HEK293T (cell line): ENCODE data around the gene EPOP.
A peak's percentile ranks its signal among the peaks of the same experiment; 100 is the strongest.

ENCODE experiments used
- CTCF ChIA-PET: fragments of 350-600 bp; formaldehyde crosslinking; extraction: SDS; loops from one replicate; lab custom pipeline; 2021; ENCODE audit warnings: antibody characterized with exemption, inconsistent platforms; lab: Yijun Ruan, JAX
- POLR2A ChIA-PET: fragments of 350-600 bp; formaldehyde crosslinking; extraction: SDS; loops from one replicate; lab custom pipeline; 2020; ENCODE audit warnings: antibody characterized with exemption, inconsistent platforms; lab: Yijun Ruan, JAX
- DNase-seq: peaks from one replicate; pipeline ENCODE4 v3.0.0; 2012; ENCODE audit warnings: mixed read lengths; ENCODE audit errors: extremely low spot score
- ARNT ChIP-seq: fragments of 450-650 bp; IDR thresholded peaks from 2 replicates; pipeline ENCODE4 v1.6.1; 2017; ENCODE audit warnings: mild to moderate bottlenecking
- BHLHE40 ChIP-seq: fragments of 450-650 bp; IDR thresholded peaks from 2 replicates; pipeline ENCODE4 v1.6.1; 2016; ENCODE audit warnings: mild to moderate bottlenecking, moderate library complexity, borderline replicate concordance
- CTBP1 ChIP-seq: fragments of 450-650 bp; IDR thresholded peaks from 2 replicates; pipeline ENCODE4 v1.6.1; 2016; ENCODE audit warnings: borderline replicate concordance
- ELF4 ChIP-seq: fragments of 450-650 bp; IDR thresholded peaks from 2 replicates; pipeline ENCODE4 v1.6.1; 2017; ENCODE audit warnings: antibody characterized with exemption
- FOXA1 ChIP-seq: fragments of 450-650 bp; IDR thresholded peaks from 2 replicates; pipeline ENCODE4 v1.6.1; 2016; ENCODE audit warnings: mild to moderate bottlenecking
- FOXK2 ChIP-seq: fragments of 450-650 bp; IDR thresholded peaks from 2 replicates; pipeline ENCODE4 v1.6.1; 2016; ENCODE audit warnings: mild to moderate bottlenecking
- FOXM1 ChIP-seq: fragments of 450-650 bp; IDR thresholded peaks from 2 replicates; pipeline ENCODE4 v1.6.1; 2017; ENCODE audit warnings: mild to moderate bottlenecking, borderline replicate concordance
- HDGF ChIP-seq: fragments of 450-650 bp; IDR thresholded peaks from 2 replicates; pipeline ENCODE4 v1.6.1; 2017; ENCODE audit warnings: antibody characterized with exemption, borderline replicate concordance
- L3MBTL2 ChIP-seq: fragments of 450-650 bp; conservative IDR thresholded peaks from 2 replicates; pipeline ENCODE4 v1.6.1; 2016; ENCODE audit warnings: mild to moderate bottlenecking
- LEF1 ChIP-seq: fragments of 450-650 bp; IDR thresholded peaks from 2 replicates; pipeline ENCODE4 v1.6.1; 2017; ENCODE audit warnings: mild to moderate bottlenecking, borderline replicate concordance
- NFRKB ChIP-seq: fragments of 450-650 bp; IDR thresholded peaks from 2 replicates; pipeline ENCODE4 v1.6.1; 2016; ENCODE audit warnings: mild to moderate bottlenecking, moderate library complexity
- SP1 ChIP-seq: fragments of 450-650 bp; IDR thresholded peaks from 2 replicates; pipeline ENCODE4 v1.6.1; 2017
- SUZ12 ChIP-seq: fragments of 450-650 bp; IDR thresholded peaks from 2 replicates; pipeline ENCODE4 v1.6.1; 2016; ENCODE audit warnings: mild to moderate bottlenecking
- TARDBP ChIP-seq: fragments of 450-650 bp; IDR thresholded peaks from 2 replicates; pipeline ENCODE4 v1.6.1; 2016
- ZNF384 ChIP-seq: fragments of 450-650 bp; IDR thresholded peaks from 2 replicates; pipeline ENCODE4 v1.6.1; 2016
- TF ChIP-seq, protein P1 (sequence below): fragments of 450-650 bp; IDR thresholded peaks from 2 replicates; pipeline ENCODE4 v1.6.1; 2016

Gene EPOP

DNA sequence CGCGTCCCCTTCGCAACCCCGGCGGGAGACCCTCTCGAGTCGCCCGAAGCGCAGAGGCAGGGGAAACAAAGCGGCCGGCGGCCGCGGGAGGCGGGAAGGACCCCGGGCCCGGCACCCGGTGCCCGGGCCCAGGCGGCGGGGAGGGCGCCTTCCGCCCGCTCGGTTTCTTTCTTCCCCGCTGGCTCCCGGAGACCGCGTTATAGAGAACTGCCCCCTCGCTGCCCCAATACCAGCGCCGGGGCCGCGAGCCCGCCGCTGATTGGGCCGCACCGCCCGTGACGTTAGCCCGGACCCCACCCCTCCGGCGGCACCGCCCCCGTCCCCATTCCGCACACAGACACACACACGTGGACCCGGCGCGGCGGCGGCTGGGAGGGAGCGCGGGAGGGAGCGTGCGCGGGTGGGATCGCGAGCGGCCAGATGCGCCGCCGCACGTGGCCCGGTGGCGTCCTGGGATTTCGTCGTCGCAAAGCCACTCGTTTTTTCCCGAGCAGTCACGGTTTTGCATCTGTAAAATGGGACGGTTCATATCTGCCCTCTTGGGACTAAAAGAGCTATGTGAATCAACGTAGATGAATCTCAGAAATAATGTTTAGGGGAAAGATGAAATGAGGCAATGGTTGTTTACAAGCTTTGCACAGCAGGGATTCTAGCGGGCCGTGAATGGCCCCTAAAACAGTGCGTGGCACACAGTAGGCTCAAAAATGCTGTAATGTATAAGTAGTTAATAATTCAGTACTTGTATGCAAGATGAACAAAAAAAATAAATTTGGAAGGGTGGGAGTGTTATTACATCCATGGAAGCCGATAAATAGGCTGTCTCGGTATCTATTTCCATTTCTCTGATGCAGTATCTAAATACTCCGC, at the start of gene EPOP:
Gene EPOP, minus strand, starts transcription at position 209 of the 867 bp plus-strand sequence. CDS start 462 bp downstream, outside the sequence.
- TF ChIP-seq BHLHE40 = no peak
- TF ChIP-seq CTBP1 = 0 out of 2 replicates have a peak, but pooled peaks have one; percentile 9
- peak; percentile 92 for TF ChIP-seq L3MBTL2
- ChIA-PET POLR2A (interaction anchor here (0.5 to 2.3 kb wide), 6 partner anchors 27 to 116 kb away, joined by 3 to 7 read pairs (median 4); partner anchors contain the start of gene MLLT6), CTCF (interaction anchor here (1.6 to 2.4 kb wide), 3 partner anchors 12 to 117 kb away, joined by 3 to 11 read pairs (median 8); no protein-coding TSS in a partner anchor)
- peak; percentile 83 for DNase-seq

DNA sequence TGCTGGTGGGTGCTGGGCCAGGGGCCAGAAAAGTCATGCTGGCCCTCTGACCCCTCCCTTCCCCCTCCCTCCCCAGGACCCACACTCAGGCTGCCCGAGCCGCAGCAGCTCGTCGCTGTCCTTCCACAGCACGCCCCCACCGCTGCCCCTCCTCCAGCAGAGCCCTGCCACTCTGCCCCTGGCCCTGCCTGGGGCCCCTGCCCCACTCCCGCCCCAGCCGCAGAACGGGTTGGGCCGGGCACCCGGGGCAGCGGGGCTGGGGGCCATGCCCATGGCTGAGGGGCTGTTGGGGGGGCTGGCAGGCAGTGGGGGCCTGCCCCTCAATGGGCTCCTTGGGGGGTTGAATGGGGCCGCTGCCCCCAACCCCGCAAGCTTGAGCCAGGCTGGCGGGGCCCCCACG, 47.0 kb upstream of the EPOP start:
- ChIA-PET POLR2A (no interaction called here), CTCF (no interaction called here)
- no peak for DNase-seq
- TF ChIP-seq, protein P1, sequence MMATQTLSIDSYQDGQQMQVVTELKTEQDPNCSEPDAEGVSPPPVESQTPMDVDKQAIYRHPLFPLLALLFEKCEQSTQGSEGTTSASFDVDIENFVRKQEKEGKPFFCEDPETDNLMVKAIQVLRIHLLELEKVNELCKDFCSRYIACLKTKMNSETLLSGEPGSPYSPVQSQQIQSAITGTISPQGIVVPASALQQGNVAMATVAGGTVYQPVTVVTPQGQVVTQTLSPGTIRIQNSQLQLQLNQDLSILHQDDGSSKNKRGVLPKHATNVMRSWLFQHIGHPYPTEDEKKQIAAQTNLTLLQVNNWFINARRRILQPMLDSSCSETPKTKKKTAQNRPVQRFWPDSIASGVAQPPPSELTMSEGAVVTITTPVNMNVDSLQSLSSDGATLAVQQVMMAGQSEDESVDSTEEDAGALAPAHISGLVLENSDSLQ = no peak
- TF ChIP-seq FOXA1 (no peak), TARDBP (no peak), ELF4 (no peak), HDGF (no peak), SUZ12 (no peak)

GRCh38 chr17:38720941-38721340, 46.2 kb upstream of the EPOP start:
- TF ChIP-seq CTBP1 = no peak
- no peak for TF ChIP-seq FOXM1
- TF ChIP-seq SUZ12 = no peak
- no peak for TF ChIP-seq ELF4
- no peak for TF ChIP-seq HDGF
- DNase-seq = no peak
- CTCF ChIA-PET = no interaction called here
- POLR2A ChIA-PET = no interaction called here

DNA sequence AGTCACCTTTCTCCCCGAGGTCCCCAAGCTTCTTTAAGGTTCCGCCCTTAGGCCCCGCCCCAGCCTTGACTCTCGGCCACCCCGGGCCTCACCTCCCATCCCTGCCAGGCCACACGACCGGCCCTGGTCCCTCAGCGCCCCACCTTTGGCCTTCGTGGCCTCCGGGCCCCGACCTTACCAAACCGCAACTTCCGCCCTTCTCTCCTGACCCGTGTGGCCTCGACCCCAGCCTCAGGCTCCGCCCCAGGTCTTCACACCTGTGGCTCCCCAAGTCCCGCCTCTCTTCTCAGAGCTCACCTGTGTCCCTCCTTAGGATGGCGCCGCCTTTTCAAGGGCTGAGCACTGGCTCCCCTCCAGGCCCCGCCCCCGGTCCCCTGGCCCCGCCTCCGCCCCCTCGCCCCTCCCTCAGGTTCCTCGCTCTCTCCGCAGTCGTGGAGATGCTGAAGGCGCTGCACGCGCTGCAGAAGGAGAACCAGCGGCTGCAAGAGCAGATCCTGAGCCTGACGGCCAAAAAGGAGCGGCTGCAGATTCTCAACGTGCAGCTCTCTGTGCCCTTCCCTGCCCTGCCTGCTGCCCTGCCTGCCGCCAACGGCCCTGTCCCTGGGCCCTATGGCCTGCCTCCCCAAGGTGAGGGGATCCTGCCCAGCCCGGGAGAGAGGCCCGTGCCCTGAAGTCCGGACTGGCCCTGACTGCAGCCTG, 45.3 kb upstream of the EPOP start:
- ChIA-PET POLR2A (interaction anchor here (1.3 to 2.0 kb wide), 3 partner anchors 8 to 30 kb away, joined by 3 to 9 read pairs (median 7); no protein-coding TSS in a partner anchor), CTCF (interaction anchor here (1.1 kb wide), 1 partner anchor 15 kb away, joined by 5 read pairs; no protein-coding TSS in a partner anchor)
- TF ChIP-seq, protein P1 = no peak
- no peak for TF ChIP-seq NFRKB
- no peak for TF ChIP-seq ARNT
- TF ChIP-seq TARDBP = no peak
- TF ChIP-seq HDGF = no peak
- no peak for TF ChIP-seq ZNF384
- no peak for TF ChIP-seq FOXA1
- no peak for TF ChIP-seq LEF1

GRCh38 chr17:38719289-38719942, 44.7 kb upstream of the EPOP start:
- TF ChIP-seq L3MBTL2 (no peak), CTBP1 (no peak), HDGF (no peak), LEF1 (no peak), NFRKB (no peak), ARNT (no peak), FOXK2 (no peak), FOXA1 (no peak), TARDBP (no peak), ELF4 (no peak), SP1 (no peak)
- ChIA-PET POLR2A (interaction anchor here (1.0 to 2.0 kb wide), 6 partner anchors 9 to 30 kb away, joined by 3 to 9 read pairs (median 6); partner anchors contain the start of gene MLLT6), CTCF (interaction anchor here (0.6 to 1.2 kb wide), 4 partner anchors 11 to 101 kb away, joined by 3 to 5 read pairs (median 4); no protein-coding TSS in a partner anchor)
- DNase-seq = no peak

More for the DNA sequence above, 45.3 kb upstream of the EPOP start:
- DNase-seq = no peak

GRCh38 chr17:38717139-38717745, 42.5 kb upstream of the EPOP start:
- POLR2A ChIA-PET = interaction anchor here (0.7 to 1.3 kb wide), 3 partner anchors 11 to 35 kb away, joined by 4 to 7 read pairs (median 4); partner anchors contain the start of genes CISD3 and PSMB3
- TF ChIP-seq, protein P1 = no peak
- no peak for TF ChIP-seq HDGF
- TF ChIP-seq ZNF384 = no peak
- no peak for TF ChIP-seq FOXM1
- TF ChIP-seq BHLHE40 = no peak
- TF ChIP-seq FOXA1 = no peak
- no peak for TF ChIP-seq ARNT
- no peak for TF ChIP-seq CTBP1
- no peak for TF ChIP-seq LEF1
- TF ChIP-seq FOXK2 = no peak
- TF ChIP-seq L3MBTL2 = no peak
- TF ChIP-seq SUZ12 = no peak
- TF ChIP-seq NFRKB = no peak
- no peak for DNase-seq
- CTCF ChIA-PET = interaction anchor here (0.8 kb wide), 1 partner anchor 18 kb away, joined by 3 read pairs; no protein-coding TSS in a partner anchor
